ENCODE data around the gene NR2F1-AS1.

NR2F1-AS1 gene

GRCh38 chr5:93588352-93589151, 7.5 kb upstream of the NR2F1-AS1 start:
- DNase-seq = no peak

- DNase-seq = no peak
Observed at GRCh38 chr5:93587597-93588351, 6.8 kb upstream of the NR2F1-AS1 start.

- DNase-seq = no peak
Observed at GRCh38 chr5:93586736-93587596, 5.9 kb upstream of the NR2F1-AS1 start.

- DNase-seq = no peak
Observed at GRCh38 chr5:93585767-93586385, 4.9 kb upstream of the NR2F1-AS1 start.

GRCh38 chr5:93585041-93585766, 4.2 kb upstream of the NR2F1-AS1 start:
- no peak for DNase-seq

- no peak for DNase-seq
Observed at GRCh38 chr5:93584596-93585040, 3.6 kb upstream of the NR2F1-AS1 start.

GRCh38 chr5:93583768-93584595, 3.0 kb upstream of the NR2F1-AS1 start:
- peak; percentile 43 for DNase-seq

- no peak for DNase-seq
Observed at GRCh38 chr5:93583439-93583767, 2.4 kb upstream of the NR2F1-AS1 start.

GRCh38 chr5:93582677-93583438, 1.8 kb upstream of the NR2F1-AS1 start, which contains the start of gene NR2F1:
Gene NR2F1 (plus strand): TSS chr5:93583222. CDS start chr5:93585024, 1,802 bp downstream.
- no peak for DNase-seq

- no peak for DNase-seq
Observed at GRCh38 chr5:93582167-93582462, 1.1 kb upstream of the NR2F1-AS1 start.

- DNase-seq = no peak
Observed at GRCh38 chr5:93580063-93580926, 724 bp downstream of the NR2F1-AS1 start.

GRCh38 chr5:93579692-93580062, 1.3 kb downstream of the NR2F1-AS1 start:
- DNase-seq = no peak

GRCh38 chr5:93578813-93579691, 2.0 kb downstream of the NR2F1-AS1 start:
- DNase-seq = no peak

- DNase-seq = no peak
Observed at GRCh38 chr5:93577854-93578812, 2.9 kb downstream of the NR2F1-AS1 start.

- no peak for DNase-seq
Observed at GRCh38 chr5:93576994-93577853, 3.8 kb downstream of the NR2F1-AS1 start.

Data from CD4-positive, alpha-beta T cell treated with Interleukin-17A for 4 hours (primary cell).